SK-N-MC (cell line): Measurements from ENCODE around the gene KBTBD3.

Experiments used
- EZH2 ChIP-seq: fragments of 200-600 bp; sonication (generic); IDR thresholded peaks from one replicate; pipeline ENCODE4 v1.6.1; 2017; ENCODE audit warnings: antibody characterized with exemption
- FOXP2 ChIP-seq: optimal IDR thresholded peaks from 2 replicates; pipeline ENCODE3; 2011; ENCODE audit warnings: mild to moderate bottlenecking, moderate library complexity; ENCODE audit not compliant: insufficient read depth; ENCODE audit errors: extremely low read length, control extremely low read depth
- POLR2AphosphoS5 ChIP-seq: IDR thresholded peaks from 2 replicates; pipeline ENCODE4 v1.6.1; 2012; ENCODE audit warnings: mild to moderate bottlenecking, low read depth, low read length, borderline replicate concordance

GRCh38 chr11:106087815-106088435, 10.8 kb upstream of the KBTBD3 start:
- TF ChIP-seq EZH2 (no peak), POLR2AphosphoS5 (no peak), FOXP2 (no peak)
